LNCaP clone FGC (cell line): ENCODE data around the gene MZB1.
A peak's percentile ranks its signal among the peaks of the same experiment; 100 is the strongest.
"Not testable (repeated sequence)": the region's sequence is repeated elsewhere in the genome, so short reads cannot be mapped to it uniquely, and the experiment has no call there.

Source experiments
- DNase-seq: peaks from one replicate; pipeline ENCODE4 v3.0.0-alpha.2; 2011; ENCODE audit warnings: low read depth
- H3K4me3 ChIP-seq: 2 replicates; pipeline ENCODE4 v1.5.1; 2011; ENCODE audit warnings: mild to moderate bottlenecking, low read depth, low read length, control low read depth
- CTCF ChIP-seq: IDR thresholded peaks from 2 replicates; pipeline ENCODE4 v1.5.1; 2012; ENCODE audit warnings: mild to moderate bottlenecking; ENCODE audit not compliant: control insufficient read depth, insufficient read depth; ENCODE audit errors: extremely low read depth

MZB1 gene

GRCh38 chr5:139360384-139360783 is 29.3 kb downstream of the MZB1 start:
- TF ChIP-seq CTCF = no peak
- H3K4me3 ChIP-seq = no peak overlapping the region
- DNase-seq = no peak

- no peak overlapping the region for H3K4me3 ChIP-seq
- TF ChIP-seq CTCF = no peak
- no peak for DNase-seq
These were observed 31.6 kb downstream of the MZB1 start for GRCh38 chr5:139358064-139358463.

DNA sequence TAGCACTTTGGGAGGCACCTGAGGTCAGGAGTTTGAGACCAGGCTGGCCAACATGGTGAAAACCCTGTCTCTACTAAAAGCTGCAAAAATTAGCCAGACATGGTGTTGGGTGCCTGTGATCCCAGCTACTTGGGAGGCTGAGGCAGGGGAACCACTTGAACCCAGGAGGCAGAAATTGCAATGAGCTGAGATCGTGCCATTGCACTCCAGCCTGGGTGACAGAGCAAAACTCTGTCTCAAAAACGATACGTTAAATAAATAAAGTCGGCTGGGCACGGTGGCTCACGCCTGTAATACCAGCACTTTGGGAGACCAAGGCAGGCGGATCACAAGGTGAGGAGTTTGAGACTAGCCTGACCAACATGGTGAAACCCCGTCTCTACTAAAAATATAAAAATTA is 33.8 kb downstream of the MZB1 start:
- not testable (repeated sequence) for H3K4me3 ChIP-seq

DNA sequence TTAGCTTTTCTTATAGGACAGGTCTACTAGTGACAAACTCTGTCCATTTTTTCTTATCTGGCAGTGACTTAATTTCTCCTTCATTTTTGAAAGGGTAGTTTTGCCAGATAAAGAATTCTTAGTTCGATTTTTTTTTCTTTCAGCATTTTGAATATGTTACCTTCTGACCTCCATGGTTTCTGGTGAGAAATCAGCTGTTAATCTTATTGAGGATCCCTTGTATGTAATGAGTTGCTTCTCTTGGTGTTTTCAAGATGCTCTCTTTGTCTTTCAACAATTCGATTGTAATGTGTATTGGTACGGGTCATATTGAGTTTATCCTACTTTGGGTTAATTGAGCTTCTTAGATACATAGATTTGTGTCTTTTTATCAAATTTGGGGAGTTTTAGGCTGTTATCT is 35.5 kb downstream of the MZB1 start:
- no peak for DNase-seq
- TF ChIP-seq CTCF = no peak
- no peak overlapping the region for H3K4me3 ChIP-seq

More for the DNA sequence above, 33.8 kb downstream of the MZB1 start:
- DNase-seq = not testable (repeated sequence)

- not testable (repeated sequence) for H3K4me3 ChIP-seq, DNase-seq
These were observed 41.9 kb downstream of the MZB1 start for GRCh38 chr5:139347863-139348262.

DNA sequence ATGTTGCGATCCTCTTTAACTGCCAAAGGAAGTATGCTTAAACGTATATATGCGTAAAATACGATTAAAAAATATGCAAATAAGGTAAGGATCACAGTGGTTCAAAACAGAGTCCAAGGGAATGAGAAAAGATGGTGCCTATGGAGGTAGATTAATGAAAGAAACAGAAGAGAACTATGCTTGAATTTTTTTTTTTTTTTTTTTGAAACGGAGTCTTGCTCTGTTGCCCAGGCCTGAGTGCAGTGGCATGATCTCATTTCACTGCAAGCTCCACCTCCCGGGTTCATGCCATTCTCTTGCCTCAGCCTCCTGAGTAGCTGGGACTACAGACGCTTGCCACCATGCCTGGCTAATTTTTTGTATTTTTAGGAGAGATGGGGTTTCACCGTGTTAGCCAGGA is 44.3 kb downstream of the MZB1 start:
- not testable (repeated sequence) for H3K4me3 ChIP-seq, DNase-seq

- no peak for TF ChIP-seq CTCF
- no peak for DNase-seq
- H3K4me3 ChIP-seq = no peak overlapping the region
These were observed 45.5 kb downstream of the MZB1 start for GRCh38 chr5:139344177-139344576.

DNA sequence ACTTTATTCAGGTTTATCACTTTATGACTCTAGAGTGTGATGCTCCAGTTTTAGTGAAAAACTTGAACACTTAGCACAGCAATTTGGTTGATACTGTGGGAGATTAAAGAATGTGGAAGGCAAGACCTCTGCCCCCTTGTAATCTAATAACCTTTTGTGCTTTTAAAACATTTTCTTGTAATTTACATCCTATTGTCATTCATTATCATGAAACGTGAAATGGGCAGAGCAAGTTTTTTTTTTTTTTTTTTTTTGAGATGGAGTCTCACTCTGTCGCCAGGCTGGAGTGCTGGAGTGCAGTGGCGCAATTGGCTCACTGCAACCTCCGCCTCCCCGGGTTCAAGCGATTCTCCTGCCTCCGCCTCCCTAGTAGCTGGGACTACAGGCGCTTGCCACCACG is 46.2 kb downstream of the MZB1 start:
- H3K4me3 ChIP-seq = peak overlapping the region; percentile 89
- no peak for TF ChIP-seq CTCF
- no peak for DNase-seq

- TF ChIP-seq CTCF = no peak
- no peak for DNase-seq
- H3K4me3 ChIP-seq = peak overlapping the region; percentile 89
These were observed 47.3 kb downstream of the MZB1 start for GRCh38 chr5:139342423-139342723.
